ENCODE measurements around the gene PGA3.
"Not testable (repeated sequence)": the region's sequence is repeated elsewhere in the genome, so short reads cannot be mapped to it uniquely, and the experiment has no call there.

Gene PGA3

GRCh38 chr11:61207636-61208310 is 4.5 kb downstream of the PGA3 start:
- not testable (repeated sequence) for DNase-seq (ENCODE audit: low read depth in 2 of 2)

- DNase-seq (ENCODE audit: low read depth in 2 of 2): not testable (repeated sequence)
Observed at GRCh38 chr11:61210629-61211028, 7.3 kb downstream of the PGA3 start.

- DNase-seq (ENCODE audit: low read depth in 2 of 2): not testable (repeated sequence)
Observed at GRCh38 chr11:61211327-61211952, 8.1 kb downstream of the PGA3 start.

GRCh38 chr11:61212202-61212601 is 8.9 kb downstream of the PGA3 start:
- not testable (repeated sequence) for DNase-seq (ENCODE audit: low read depth in 2 of 2)

GRCh38 chr11:61213711-61214324 is 10.5 kb downstream of the PGA3 start:
- not testable (repeated sequence) for DNase-seq (ENCODE audit: low read depth in 2 of 2)

DNA sequence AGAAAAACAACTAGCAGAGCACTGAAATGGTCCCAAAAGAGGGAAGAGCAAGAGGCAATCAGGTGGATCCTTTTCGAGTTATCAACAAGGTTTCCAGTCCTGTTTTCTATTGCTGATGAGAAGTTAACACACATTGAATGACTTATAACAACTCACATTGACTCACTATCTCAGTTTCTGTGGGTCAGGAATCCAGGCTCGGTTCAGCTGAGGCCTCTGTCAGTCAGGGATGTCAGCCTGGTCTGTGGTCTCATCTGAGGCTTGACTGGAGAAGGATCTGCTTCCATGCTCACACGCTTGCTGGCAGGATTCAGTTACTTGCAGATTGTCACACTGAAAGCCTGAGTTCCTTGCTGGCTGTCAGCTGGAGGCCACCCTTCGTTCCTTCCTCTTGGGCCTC is 15.0 kb downstream of the PGA3 start:
- DNase-seq (ENCODE audit: low read depth in 2 of 2): not testable (repeated sequence)

DNA sequence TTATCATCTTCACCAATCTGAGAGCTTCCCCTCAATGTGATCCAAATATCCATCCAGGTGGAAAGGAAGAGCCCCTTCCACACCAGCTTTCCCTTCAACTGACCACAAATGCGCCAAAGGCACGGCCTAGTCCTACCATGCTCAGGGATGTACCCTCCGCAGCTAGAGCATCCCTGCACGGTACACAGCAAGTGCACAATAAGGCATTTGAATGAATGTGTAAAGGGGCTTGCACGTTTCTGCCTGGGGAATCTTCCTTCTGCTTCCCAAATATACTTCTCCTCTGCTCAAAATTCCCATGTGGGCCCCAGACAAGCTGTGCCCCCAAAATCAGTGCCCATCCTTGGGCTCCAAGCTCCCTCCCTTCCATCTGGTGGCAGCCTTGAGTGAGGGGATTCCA is 15.7 kb downstream of the PGA3 start:
- not testable (repeated sequence) for DNase-seq (ENCODE audit: low read depth in 2 of 2)

DNA sequence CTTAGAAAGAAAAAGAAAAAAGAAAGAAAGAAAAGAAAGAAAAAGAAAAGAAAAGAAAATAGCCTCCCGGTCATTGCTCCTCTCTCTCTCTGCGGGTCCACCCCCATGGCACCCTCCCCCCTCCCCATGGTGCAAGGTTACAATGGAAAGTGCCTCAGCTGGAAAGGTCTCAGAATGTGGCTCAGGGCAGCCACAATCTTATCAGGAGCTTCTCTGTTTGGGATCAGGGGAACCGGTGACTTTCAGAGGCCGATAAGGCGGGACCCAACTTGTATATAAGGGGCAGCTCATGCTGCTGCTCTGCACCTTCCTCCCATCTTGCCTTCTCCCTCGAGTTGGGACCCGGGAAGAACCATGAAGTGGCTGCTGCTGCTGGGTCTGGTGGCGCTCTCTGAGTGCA is 18.7 kb downstream of the PGA3 start, which contains the start of gene PGA4:
Gene PGA4, plus strand, starts transcription at position 301 of the 400 bp plus-strand sequence. Its CDS starts 54 bp downstream, at position 355.
- not testable (repeated sequence) for DNase-seq (ENCODE audit: low read depth in 2 of 2)

DNA sequence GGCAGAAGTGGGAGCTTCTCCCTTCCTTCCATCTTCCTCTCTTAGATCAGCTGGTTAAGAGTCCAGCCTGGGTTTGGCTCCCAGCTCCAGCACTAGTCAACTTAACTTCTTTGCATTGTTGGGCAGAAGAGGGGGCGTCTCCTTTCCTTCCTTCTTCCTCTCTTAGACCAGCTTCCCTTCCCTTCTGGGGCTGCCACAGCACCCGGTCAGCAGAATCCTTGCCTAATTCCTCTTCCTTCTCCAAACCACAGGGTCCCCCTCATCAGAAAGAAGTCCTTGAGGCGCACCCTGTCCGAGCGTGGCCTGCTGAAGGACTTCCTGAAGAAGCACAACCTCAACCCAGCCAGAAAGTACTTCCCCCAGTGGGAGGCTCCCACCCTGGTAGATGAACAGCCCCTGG is 19.4 kb downstream of the PGA3 start:
- DNase-seq (ENCODE audit: low read depth in 2 of 2): not testable (repeated sequence)

GRCh38 chr11:61226457-61227137 is 23.3 kb downstream of the PGA3 start:
- not testable (repeated sequence) for DNase-seq (ENCODE audit: low read depth in 2 of 2)

DNA sequence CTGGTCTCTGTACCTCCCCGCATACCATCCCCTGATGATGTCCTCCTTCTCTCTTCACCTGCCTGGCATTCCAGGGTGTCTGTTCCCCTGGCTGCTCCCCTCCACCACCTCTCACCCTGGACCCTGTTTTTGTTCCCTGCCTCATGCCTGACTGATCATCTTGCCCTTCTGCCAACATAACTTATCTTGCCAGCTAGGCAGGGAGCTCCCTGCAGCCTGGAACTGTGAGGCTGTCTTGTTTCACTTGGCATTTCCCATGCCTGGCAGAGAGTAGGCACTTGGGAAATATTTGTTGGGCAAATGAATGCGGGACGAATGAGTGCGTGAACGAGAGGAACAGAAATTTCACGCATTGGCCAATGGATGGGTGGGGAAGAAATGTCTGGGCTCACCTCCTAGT is 26.1 kb downstream of the PGA3 start:
- not testable (repeated sequence) for DNase-seq (ENCODE audit: low read depth in 2 of 2)

DNA sequence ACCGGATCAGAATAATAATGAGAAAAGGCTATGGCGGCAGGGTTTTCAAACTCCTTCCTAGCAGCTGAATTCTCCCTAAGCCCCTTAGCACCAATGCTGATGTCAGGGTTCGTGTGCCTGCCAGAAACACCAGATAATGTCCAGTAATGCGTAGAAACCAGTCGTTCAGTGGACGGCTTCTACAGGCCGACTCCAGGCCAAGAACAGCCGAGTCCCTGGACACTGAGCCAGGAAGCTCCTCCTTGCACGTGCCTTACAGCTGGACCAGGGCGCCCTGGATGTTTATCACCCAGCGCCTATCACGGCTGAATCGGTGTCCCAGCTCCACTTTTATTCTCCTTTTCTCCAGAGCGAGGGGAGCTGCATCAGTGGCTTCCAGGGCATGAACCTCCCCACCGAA is 27.7 kb downstream of the PGA3 start:
- not testable (repeated sequence) for DNase-seq (ENCODE audit: low read depth in 2 of 2)

- DNase-seq (ENCODE audit: low read depth in 2 of 2): not testable (repeated sequence)
Observed at GRCh38 chr11:61231585-61231984, 28.3 kb downstream of the PGA3 start.

GRCh38 chr11:61232548-61233145 is 29.3 kb downstream of the PGA3 start:
- DNase-seq (ENCODE audit: low read depth in 2 of 2): not testable (repeated sequence)

DNA sequence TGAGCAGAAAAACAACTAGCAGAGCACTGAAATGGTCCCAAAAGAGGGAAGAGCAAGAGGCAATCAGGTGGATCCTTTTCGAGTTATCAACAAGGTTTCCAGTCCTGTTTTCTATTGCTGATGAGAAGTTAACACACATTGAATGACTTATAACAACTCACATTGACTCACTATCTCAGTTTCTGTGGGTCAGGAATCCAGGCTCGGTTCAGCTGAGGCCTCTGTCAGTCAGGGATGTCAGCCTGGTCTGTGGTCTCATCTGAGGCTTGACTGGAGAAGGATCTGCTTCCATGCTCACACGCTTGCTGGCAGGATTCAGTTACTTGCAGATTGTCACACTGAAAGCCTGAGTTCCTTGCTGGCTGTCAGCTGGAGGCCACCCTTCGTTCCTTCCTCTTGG is 33.8 kb downstream of the PGA3 start:
- not testable (repeated sequence) for DNase-seq (ENCODE audit: low read depth in 2 of 2)

DNA sequence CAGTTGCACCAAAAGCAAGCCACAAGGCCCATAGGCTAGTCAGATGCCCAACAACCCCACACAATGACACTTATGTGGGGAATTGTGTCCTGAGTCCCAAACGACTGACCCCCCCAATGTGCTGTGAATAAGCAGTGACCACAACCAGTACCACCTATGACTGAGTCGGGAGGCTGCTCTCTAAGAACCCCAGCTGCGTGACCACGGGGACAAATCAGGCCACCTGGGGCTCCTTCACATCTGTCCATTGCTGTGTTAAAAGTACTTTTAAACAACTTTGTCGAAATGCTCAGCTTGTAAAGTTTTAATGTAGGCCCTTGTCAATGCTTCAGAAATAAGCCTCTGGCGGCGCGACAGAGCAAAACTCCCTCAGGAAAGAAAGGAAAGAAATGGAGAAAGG is 37.0 kb downstream of the PGA3 start:
- DNase-seq (ENCODE audit: low read depth in 2 of 2): not testable (repeated sequence)

GRCh38 chr11:61240875-61241274 is 37.6 kb downstream of the PGA3 start, which contains the start of gene PGA5:
Gene PGA5 (plus strand): TSS chr11:61241175. CDS start chr11:61241227, 52 bp downstream.
- DNase-seq (ENCODE audit: low read depth in 2 of 2): not testable (repeated sequence)

DNA sequence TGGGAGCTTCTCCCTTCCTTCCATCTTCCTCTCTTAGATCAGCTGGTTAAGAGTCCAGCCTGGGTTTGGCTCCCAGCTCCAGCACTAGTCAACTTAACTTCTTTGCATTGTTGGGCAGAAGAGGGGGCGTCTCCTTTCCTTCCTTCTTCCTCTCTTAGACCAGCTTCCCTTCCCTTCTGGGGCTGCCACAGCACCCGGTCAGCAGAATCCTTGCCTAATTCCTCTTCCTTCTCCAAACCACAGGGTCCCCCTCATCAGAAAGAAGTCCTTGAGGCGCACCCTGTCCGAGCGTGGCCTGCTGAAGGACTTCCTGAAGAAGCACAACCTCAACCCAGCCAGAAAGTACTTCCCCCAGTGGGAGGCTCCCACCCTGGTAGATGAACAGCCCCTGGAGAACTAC is 38.2 kb downstream of the PGA3 start:
- DNase-seq (ENCODE audit: low read depth in 2 of 2): not testable (repeated sequence)

GRCh38 chr11:61245284-61245964 is 42.1 kb downstream of the PGA3 start:
- not testable (repeated sequence) for DNase-seq (ENCODE audit: low read depth in 2 of 2)

- DNase-seq (ENCODE audit: low read depth in 2 of 2): not testable (repeated sequence)
Observed at GRCh38 chr11:61248071-61248470, 44.8 kb downstream of the PGA3 start.

DNA sequence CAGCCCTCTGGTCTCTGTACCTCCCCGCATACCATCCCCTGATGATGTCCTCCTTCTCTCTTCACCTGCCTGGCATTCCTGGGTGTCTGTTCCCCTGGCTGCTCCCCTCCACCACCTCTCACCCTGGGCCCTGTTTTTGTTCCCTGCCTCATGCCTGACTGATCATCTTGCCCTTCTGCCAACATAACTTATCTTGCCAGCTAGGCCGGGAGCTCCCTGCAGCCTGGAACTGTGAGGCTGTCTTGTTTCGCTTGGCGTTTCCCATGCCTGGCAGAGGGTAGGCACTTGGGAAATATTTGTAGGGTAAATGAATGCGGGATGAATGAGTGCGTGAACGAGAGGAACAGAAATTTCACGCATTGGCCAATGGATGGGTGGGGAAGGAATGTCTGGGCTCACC is 45.9 kb downstream of the PGA3 start:
- not testable (repeated sequence) for DNase-seq (ENCODE audit: low read depth in 2 of 2)
